Glomerular endothelial cell (primary cell): ENCODE results near the gene PLCB3. TPM values are rescaled to one million over a fixed set of nuclear protein-coding genes. Genes with fewer than 3 reads are reported as not detected.

ENCODE experiments used
- DNase-seq: peaks from one replicate; pipeline ENCODE4 v3.0.0-alpha.2; 2011; ENCODE audit warnings: low read depth, low spot score; ENCODE audit errors: extremely low read depth
- total RNA-seq: library from RNA; depleted of rRNA; stranded (reverse); fragments of >200 nt; gene quantifications from 2 replicates; pipeline ENCODE4 v1.2.3, GENCODE V29; 2015

PLCB3 gene
- total RNA-seq, 1 donor from 2014 or later, result 62.2 TPM

- DNase-seq, result no peak
These were observed 1.5 kb upstream of the PLCB3 start for GRCh38 chr11:64249563-64250414.

GRCh38 chr11:64250415-64251015 lies 815 bp upstream of the PLCB3 start:
- no peak for DNase-seq

GRCh38 chr11:64251753-64252002 lies 348 bp downstream of the PLCB3 start:
- DNase-seq, result no peak

- DNase-seq, result no peak
These were observed 908 bp downstream of the PLCB3 start for GRCh38 chr11:64252003-64252872.

- no peak for DNase-seq
These were observed 1.7 kb downstream of the PLCB3 start for GRCh38 chr11:64253043-64253442.

- no peak for DNase-seq
These were observed 2.2 kb downstream of the PLCB3 start for GRCh38 chr11:64253481-64253880.

- no peak for DNase-seq
These were observed 3.0 kb downstream of the PLCB3 start for GRCh38 chr11:64254326-64254725.

- DNase-seq, result no peak
These were observed 4.1 kb downstream of the PLCB3 start for GRCh38 chr11:64255135-64256128.

GRCh38 chr11:64256300-64256699 lies 5.0 kb downstream of the PLCB3 start:
- no peak for DNase-seq

GRCh38 chr11:64258356-64258755 lies 7.0 kb downstream of the PLCB3 start:
- DNase-seq, result no peak

- no peak for DNase-seq
These were observed 7.7 kb downstream of the PLCB3 start for GRCh38 chr11:64258946-64259532.

GRCh38 chr11:64259533-64260067 lies 8.3 kb downstream of the PLCB3 start:
- no peak for DNase-seq

- no peak for DNase-seq
These were observed 8.9 kb downstream of the PLCB3 start for GRCh38 chr11:64260147-64260708.

GRCh38 chr11:64261556-64262080 lies 10.3 kb downstream of the PLCB3 start:
- no peak for DNase-seq

- no peak for DNase-seq
These were observed 11.1 kb downstream of the PLCB3 start for GRCh38 chr11:64262271-64263002.

GRCh38 chr11:64263021-64263946 lies 12.0 kb downstream of the PLCB3 start:
- DNase-seq, result no peak

GRCh38 chr11:64263947-64264317 lies 12.6 kb downstream of the PLCB3 start:
- DNase-seq, result no peak
